Ishikawa (cell line): ENCODE data around the gene TEAD1.

Experiments used
- CEBPB ChIP-seq: IDR thresholded peaks from 2 replicates; pipeline ENCODE4 v1.6.1; 2012
- CREB1 ChIP-seq: IDR thresholded peaks from 2 replicates; pipeline ENCODE4 v1.6.1; 2012; ENCODE audit warnings: low read depth
- EGR1 ChIP-seq: IDR thresholded peaks from 2 replicates; pipeline ENCODE4 v1.6.1; 2012
- EP300 ChIP-seq: IDR thresholded peaks from 2 replicates; pipeline ENCODE4 v1.6.1; 2012; ENCODE audit warnings: borderline replicate concordance
- FOXM1 ChIP-seq: IDR thresholded peaks from 2 replicates; pipeline ENCODE4 v1.6.1; 2012; ENCODE audit warnings: low read depth, borderline replicate concordance
- NFIC ChIP-seq: IDR thresholded peaks from 2 replicates; pipeline ENCODE4 v1.6.1; 2012
- RAD21 ChIP-seq: IDR thresholded peaks from 2 replicates; pipeline ENCODE4 v1.6.1; 2012; ENCODE audit warnings: low read depth
- REST ChIP-seq: IDR thresholded peaks from 2 replicates; pipeline ENCODE4 v1.6.1; 2012; ENCODE audit warnings: low read depth, mild to moderate bottlenecking
- TAF1 ChIP-seq: IDR thresholded peaks from 2 replicates; pipeline ENCODE4 v1.6.1; 2012; ENCODE audit warnings: low read depth, mild to moderate bottlenecking
- TCF12 ChIP-seq: IDR thresholded peaks from 2 replicates; pipeline ENCODE4 v1.6.1; 2012; ENCODE audit warnings: low read depth
- TEAD4 ChIP-seq: IDR thresholded peaks from 2 replicates; pipeline ENCODE4 v1.6.1; 2012
- YY1 ChIP-seq: IDR thresholded peaks from 2 replicates; pipeline ENCODE4 v1.6.1; 2012; ENCODE audit warnings: low read depth
- ZBTB7A ChIP-seq: IDR thresholded peaks from 2 replicates; pipeline ENCODE4 v1.6.1; 2012; ENCODE audit warnings: low read depth
- TF ChIP-seq, protein P1 (sequence below): IDR thresholded peaks from 2 replicates; pipeline ENCODE4 v1.6.1; 2012
- TF ChIP-seq, protein P2 (sequence below): IDR thresholded peaks from 2 replicates; pipeline ENCODE4 v1.6.1; 2012

The TEAD1 gene

DNA sequence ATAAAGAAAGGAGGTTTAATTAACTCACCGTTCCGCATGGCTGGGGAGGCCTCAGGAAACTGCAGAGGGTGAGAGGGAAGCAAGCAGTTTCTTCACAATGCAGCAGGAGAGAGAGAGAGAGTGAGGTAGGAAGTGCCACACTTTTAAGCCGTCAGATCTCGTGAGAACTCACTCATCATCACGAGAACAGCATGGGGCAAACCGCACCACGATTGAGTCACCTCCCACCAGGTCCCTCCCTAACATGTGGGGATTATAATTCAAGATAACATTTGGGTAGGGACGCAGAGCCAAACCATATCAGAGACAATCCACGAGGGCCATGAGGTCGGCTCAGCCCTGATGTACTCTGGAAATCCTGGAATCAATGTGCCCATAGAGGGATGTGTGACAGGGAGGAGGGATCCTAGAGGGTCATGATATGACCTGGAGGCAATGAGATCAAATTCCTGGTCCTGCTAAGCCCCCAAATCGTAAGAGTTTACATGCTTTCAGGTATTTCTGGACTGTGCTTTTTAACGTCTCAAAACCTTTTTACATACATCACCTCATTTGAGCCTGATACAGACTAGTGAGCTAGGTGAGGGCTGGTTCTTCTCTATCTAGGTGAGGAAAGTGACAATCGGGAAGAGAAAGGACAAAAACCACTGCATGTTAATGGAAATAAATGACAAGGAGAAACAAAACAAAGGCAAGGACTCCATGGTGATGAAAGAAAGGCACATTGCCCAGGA is 315.4 kb downstream of the TEAD1 start:
- TF ChIP-seq YY1, result no peak
- TF ChIP-seq TCF12, result no peak
- TF ChIP-seq FOXM1, result no peak
- TF ChIP-seq, protein P1, sequence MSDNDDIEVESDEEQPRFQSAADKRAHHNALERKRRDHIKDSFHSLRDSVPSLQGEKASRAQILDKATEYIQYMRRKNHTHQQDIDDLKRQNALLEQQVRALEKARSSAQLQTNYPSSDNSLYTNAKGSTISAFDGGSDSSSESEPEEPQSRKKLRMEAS, result peak; percentile 20; the same call in 1 of the 2 replicates
- TF ChIP-seq EGR1, result no peak
- no peak for TF ChIP-seq RAD21
- no peak for TF ChIP-seq CEBPB

GRCh38 chr11:12990162-12990480 is 315.9 kb downstream of the TEAD1 start:
- no peak for TF ChIP-seq FOXM1
- no peak for TF ChIP-seq ZBTB7A
- TF ChIP-seq CEBPB, result no peak
- TF ChIP-seq TCF12, result no peak
- TF ChIP-seq TAF1, result no peak
- TF ChIP-seq, protein P2, sequence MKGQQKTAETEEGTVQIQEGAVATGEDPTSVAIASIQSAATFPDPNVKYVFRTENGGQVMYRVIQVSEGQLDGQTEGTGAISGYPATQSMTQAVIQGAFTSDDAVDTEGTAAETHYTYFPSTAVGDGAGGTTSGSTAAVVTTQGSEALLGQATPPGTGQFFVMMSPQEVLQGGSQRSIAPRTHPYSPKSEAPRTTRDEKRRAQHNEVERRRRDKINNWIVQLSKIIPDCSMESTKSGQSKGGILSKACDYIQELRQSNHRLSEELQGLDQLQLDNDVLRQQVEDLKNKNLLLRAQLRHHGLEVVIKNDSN, result no peak
- no peak for TF ChIP-seq EGR1
- TF ChIP-seq TEAD4, result no peak
- TF ChIP-seq EP300, result no peak
- TF ChIP-seq REST, result no peak
- no peak for TF ChIP-seq NFIC
- no peak for TF ChIP-seq YY1
- TF ChIP-seq, protein P1, result no peak
- no peak for TF ChIP-seq RAD21
- no peak for TF ChIP-seq CREB1

- TF ChIP-seq TCF12 (no peak), CEBPB (no peak), ZBTB7A (no peak), YY1 (no peak), EGR1 (no peak), TEAD4 (no peak), NFIC (no peak), EP300 (no peak), FOXM1 (no peak), REST (no peak)
- TF ChIP-seq, protein P2, result no peak
- TF ChIP-seq, protein P1, result no peak
Measured at GRCh38 chr11:12991426-12991825, 317.2 kb downstream of the TEAD1 start.

DNA sequence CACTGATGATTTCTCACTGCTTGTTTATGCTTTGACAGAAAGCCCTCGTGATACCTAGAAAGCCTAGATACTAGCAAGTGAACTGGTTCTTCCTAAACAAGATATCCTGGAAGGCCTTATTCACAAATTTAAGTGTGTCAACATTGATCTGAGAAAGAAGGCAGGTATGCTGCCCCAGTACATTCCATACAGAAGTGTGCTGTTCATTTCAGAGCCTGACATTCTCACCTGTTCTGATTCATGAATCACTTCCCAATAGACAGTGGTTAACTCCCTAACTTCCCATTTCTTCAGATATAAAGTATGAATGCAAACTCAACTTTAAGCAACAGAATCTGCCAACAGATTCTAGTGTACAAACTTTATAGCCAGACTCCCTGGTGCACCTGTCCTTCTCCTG is 319.4 kb downstream of the TEAD1 start:
- TF ChIP-seq ZBTB7A, result no peak
- TF ChIP-seq, protein P1, result no peak
- TF ChIP-seq TEAD4, result no peak
- no peak for TF ChIP-seq FOXM1
- no peak for TF ChIP-seq YY1
- TF ChIP-seq TCF12, result no peak
- no peak for TF ChIP-seq REST
- no peak for TF ChIP-seq EGR1
- no peak for TF ChIP-seq NFIC
- no peak for TF ChIP-seq RAD21
- no peak for TF ChIP-seq CREB1
